ENCODE results near the gene MAP1B.

The MAP1B gene

DNA sequence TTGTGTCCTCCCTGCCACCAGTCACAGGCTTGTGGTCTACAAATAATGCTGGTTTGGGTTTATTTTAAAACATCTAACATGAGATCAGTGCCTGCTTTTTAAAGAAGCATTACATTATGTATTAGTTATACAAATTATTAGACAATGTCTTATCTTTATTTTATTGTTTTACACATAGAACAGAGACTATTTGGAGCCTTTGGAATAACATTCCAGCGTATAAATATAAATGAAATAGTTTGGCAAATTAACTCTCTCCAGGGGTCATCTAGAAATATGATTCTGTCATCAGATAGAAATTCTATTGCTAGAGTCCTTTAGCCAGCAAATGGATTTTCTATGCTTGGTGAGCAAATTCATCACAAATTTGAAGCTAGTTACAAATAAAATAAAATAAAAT is 22.4 kb downstream of the MAP1B start:
- DNase-seq (ENCODE audit: insufficient read length, low spot score) (no peak), FAIRE-seq (no peak)
- TF ChIP-seq, protein P1, sequence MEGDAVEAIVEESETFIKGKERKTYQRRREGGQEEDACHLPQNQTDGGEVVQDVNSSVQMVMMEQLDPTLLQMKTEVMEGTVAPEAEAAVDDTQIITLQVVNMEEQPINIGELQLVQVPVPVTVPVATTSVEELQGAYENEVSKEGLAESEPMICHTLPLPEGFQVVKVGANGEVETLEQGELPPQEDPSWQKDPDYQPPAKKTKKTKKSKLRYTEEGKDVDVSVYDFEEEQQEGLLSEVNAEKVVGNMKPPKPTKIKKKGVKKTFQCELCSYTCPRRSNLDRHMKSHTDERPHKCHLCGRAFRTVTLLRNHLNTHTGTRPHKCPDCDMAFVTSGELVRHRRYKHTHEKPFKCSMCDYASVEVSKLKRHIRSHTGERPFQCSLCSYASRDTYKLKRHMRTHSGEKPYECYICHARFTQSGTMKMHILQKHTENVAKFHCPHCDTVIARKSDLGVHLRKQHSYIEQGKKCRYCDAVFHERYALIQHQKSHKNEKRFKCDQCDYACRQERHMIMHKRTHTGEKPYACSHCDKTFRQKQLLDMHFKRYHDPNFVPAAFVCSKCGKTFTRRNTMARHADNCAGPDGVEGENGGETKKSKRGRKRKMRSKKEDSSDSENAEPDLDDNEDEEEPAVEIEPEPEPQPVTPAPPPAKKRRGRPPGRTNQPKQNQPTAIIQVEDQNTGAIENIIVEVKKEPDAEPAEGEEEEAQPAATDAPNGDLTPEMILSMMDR (IDR thresholded peaks at IDR 0.05; ENCODE audit: insufficient read depth, missing control alignments) = no peak

DNA sequence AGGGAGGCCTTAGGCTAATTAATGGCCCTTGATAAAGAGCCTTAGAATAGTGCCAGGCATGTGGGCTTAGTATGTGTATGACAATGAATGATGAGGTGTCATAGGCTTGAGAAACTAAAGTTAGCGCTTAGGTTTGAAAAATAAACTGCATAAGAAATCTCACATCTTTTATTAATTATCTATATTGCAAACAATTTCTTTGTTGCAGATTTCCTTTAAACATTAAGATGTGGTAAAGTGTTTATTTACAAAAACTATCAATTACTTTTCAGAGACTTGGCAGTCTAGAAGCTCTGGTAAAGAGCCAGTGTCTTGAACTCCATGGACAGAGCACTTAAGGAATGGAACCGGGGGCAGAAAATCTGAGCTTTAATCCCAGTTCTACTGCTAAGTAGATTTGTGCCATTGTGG is 23.1 kb downstream of the MAP1B start:
- FAIRE-seq = no peak
- DNase-seq (ENCODE audit: insufficient read length, low spot score) = no peak
- TF ChIP-seq, protein P1 (IDR thresholded peaks at IDR 0.05; ENCODE audit: insufficient read depth, missing control alignments) = no peak

DNA sequence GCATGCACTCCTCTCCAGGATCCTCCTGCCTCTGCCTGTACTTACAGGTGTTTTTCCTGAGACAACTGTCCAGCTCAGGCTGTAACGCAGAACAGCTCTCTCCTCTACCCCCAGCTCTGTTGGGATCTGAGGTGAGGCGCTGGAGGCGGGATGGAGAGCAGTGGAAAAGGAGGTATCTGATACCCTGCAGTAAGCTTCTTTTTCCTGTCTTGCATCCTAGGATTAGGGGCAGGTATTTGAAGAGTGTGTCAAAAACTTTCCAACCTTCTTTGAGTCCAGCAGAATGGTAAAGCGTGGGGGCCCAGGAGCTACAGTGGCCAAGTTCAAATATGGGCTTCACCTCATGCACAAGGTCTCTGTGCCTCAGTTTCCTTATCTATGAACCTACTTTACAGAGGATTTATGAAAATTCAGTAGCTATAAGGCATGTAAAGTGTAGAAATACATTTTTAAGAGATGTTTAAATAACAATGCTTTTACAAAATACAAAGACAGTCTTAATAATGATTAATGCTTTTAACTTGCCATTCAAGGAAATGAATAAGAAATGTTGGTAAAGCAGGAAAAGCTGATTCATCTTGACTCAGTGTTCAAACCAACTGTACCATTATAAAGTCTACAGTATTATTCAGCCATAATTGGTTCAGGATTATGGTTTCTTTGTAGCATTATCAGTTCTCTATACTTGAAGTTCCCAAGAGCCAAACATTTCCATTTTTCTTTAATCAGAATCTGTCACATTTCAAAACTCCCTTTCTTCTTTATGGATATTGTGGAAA is 26.1 kb downstream of the MAP1B start:
- TF ChIP-seq, protein P1 (IDR thresholded peaks at IDR 0.05; ENCODE audit: insufficient read depth, missing control alignments) = no peak

DNA sequence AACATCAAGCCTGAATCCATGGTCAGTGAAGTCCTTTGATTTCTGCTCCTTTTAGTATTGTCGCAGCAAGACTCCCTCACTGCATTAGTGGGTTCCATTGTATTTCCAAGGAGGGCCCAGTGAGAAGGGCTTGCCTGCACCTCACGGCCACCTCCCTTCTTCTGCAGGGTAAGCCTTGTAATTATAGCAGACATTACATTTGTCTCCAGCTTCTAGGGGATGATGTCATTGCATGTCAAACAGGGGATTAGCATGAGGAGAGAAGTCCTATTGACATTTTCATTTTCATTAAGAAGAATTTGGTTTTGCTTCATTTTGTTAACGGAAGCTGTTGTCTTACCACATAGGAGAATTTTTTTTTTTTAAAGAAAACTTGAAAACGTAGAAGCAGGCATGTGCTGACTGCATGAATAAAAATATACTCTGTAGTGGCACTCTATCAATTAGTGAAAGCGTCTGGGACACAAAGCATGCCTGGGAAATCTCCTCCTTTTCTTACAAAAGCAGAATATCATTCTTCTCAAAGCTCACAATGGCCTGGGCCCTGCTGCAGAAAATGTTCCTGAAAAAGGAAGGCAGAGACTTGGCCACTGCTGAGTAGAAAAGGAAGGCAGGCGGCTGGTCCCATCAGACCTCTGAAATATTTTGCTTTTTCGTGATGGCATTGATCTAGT is 27.1 kb downstream of the MAP1B start:
- peak; percentile 25 for FAIRE-seq
- TF ChIP-seq, protein P1 (IDR thresholded peaks at IDR 0.05; ENCODE audit: insufficient read depth, missing control alignments) = no peak
- DNase-seq (ENCODE audit: insufficient read length, low spot score) = no peak

More for the DNA sequence above, 26.1 kb downstream of the MAP1B start:
- FAIRE-seq = peak; percentile 77
- DNase-seq (ENCODE audit: insufficient read length, low spot score) = no peak

DNA sequence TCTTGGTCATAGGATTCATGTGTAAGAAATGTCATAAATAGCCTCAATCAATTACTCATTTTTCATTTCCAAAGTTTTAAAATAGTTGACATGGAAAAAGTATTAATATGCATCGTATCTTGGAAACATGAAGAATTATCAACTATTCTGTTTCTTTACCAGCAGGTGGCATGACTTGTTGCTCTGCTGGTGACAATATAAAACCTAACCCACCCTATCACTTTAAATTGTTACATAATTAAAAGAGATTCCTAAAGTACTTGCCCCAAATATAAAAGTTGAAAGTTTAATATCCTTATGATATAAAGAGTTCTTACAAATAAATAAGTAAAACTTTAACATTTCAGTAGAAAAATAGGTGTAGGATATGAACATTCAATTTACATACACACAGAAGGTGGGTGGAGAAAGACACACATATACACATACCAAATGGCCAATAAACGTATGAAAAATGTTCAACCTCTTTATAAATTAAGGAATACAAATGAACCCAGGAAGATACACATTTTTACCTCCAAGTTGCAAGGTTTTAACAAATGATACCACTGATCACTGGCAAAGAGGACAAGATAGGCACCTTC is 30.6 kb downstream of the MAP1B start:
- TF ChIP-seq, protein P1 (IDR thresholded peaks at IDR 0.05; ENCODE audit: insufficient read depth, missing control alignments) = peak; percentile 53
- DNase-seq (ENCODE audit: insufficient read length, low spot score) = no peak
- FAIRE-seq = no peak

DNA sequence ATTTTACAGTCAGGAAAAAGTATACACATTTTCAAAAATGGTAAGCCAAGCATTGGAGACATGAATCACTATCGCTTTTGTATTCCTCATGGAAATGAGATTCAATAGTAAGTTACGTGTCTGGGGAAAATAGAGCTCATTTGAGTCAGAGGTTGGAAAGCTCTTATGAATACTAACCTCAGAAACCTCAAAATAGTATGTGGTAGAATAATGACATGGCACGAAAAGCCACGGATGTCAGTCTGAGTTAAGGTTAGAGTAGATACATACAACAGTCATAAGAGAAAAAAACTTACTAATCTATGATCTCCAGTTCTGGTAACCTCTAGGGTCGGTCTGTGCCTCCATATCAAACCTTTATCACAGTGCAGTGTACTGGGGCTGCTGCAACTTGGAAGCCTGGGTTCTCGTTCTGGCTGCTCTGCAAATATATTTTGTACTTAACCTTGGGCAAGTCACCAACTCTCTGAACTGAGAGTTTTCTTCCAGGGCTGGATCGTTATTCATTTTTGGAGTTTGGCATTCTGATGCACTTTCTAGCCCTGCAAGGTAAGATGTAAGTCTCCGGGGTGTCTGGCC is 31.8 kb downstream of the MAP1B start:
- TF ChIP-seq, protein P1 (IDR thresholded peaks at IDR 0.05; ENCODE audit: insufficient read depth, missing control alignments) = no peak
- FAIRE-seq = no peak
- no peak for DNase-seq (ENCODE audit: insufficient read length, low spot score)

Data from D721Med (cell line).